Astrocyte of the cerebellum (primary cell): ENCODE results near the gene ALG12.

Experiments
- DNase-seq: peaks from one replicate; pipeline ENCODE4 v3.0.0-alpha.2; 2011; ENCODE audit warnings: low read depth
- H3K4me3 ChIP-seq: 2 replicates; pipeline ENCODE4 v1.5.1; 2011; ENCODE audit warnings: mild to moderate bottlenecking, low read depth, low read length, moderate library complexity
- in situ Hi-C: cut with HindIII; loops from 2 replicates; pipeline ENCODE4 v1.10.0; 2017; ENCODE audit warnings: low sequenced_read_pairs
- TF ChIP-seq, protein P1 (sequence below): IDR thresholded peaks from 2 replicates; pipeline ENCODE4 v1.5.1; 2012; ENCODE audit warnings: low read length, low read depth, moderate library complexity, mild to moderate bottlenecking; ENCODE audit errors: missing control alignments

Gene ALG12

DNA sequence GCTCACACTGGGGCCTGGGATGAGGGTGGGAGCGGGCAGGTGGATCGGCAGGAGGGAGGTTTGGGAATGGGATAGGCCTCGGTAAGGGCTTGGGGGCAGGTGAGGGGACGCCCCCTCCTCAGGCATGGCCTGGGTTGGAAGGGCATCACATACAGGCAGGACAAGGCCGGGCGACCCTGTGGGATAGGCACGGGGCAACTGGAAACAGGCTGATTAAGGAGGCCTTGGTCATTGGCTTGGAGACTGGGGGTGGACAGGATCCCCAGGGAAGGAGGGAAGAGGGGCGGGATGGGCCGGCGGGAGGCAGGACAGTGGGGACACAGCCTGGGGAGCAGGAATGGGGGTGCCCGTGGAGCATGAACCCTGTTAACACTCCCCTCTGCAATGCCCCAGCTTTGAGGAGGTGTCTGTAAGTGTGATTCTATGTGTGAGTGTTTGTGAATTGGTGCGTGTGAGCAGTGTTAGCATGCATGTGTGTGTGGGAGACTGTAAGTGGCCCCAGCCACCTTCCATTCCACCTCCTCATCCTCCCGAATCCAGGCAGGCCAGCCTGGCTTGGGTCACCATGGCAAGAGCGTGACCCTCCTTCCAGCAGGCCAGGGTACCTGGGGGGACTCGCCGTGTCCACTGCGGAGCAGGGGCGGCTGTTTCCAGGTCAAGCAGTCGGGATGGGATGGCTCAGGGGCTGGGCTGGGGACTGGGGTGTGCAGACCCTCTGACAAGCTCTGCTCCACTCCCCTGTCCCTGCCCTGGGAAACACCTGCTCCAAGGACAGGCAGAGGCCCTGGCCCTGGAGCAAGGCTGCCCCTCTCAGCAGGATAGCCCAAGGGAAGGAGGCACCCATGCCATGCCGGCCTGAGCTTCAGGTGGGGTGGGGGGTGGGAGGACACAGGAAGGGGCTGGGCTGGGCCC lies 38.9 kb upstream of the ALG12 start:
- TF ChIP-seq, protein P1, sequence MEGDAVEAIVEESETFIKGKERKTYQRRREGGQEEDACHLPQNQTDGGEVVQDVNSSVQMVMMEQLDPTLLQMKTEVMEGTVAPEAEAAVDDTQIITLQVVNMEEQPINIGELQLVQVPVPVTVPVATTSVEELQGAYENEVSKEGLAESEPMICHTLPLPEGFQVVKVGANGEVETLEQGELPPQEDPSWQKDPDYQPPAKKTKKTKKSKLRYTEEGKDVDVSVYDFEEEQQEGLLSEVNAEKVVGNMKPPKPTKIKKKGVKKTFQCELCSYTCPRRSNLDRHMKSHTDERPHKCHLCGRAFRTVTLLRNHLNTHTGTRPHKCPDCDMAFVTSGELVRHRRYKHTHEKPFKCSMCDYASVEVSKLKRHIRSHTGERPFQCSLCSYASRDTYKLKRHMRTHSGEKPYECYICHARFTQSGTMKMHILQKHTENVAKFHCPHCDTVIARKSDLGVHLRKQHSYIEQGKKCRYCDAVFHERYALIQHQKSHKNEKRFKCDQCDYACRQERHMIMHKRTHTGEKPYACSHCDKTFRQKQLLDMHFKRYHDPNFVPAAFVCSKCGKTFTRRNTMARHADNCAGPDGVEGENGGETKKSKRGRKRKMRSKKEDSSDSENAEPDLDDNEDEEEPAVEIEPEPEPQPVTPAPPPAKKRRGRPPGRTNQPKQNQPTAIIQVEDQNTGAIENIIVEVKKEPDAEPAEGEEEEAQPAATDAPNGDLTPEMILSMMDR = no peak
- no peak overlapping the region for H3K4me3 ChIP-seq
- in situ Hi-C loops = no loop called here
- DNase-seq = no peak

DNA sequence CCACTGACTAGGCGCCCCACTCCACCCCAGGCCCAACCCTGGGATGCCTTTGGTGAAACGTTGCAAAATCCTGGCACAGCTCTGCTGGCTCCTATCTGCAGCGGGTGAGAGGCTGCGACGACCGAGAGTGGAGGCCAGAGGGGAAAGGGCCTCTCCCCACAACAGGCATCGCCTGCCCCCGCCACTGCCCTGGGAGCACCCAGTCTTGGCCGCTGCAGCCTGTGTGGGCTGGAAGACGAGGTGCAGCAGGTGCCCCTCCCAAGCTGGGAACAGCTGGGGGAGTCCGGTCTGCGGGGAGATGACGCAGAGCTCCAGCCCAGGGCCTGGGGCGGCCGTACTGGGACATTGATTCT lies 38.2 kb upstream of the ALG12 start:
- DNase-seq = no peak
- no peak overlapping the region for H3K4me3 ChIP-seq
- TF ChIP-seq, protein P1 = no peak
- in situ Hi-C loops = no loop called here

GRCh38 chr22:49955581-49956417 lies 37.6 kb upstream of the ALG12 start:
- TF ChIP-seq, protein P1 = no peak
- in situ Hi-C loops = no loop called here
- no peak overlapping the region for H3K4me3 ChIP-seq
- DNase-seq = no peak

DNA sequence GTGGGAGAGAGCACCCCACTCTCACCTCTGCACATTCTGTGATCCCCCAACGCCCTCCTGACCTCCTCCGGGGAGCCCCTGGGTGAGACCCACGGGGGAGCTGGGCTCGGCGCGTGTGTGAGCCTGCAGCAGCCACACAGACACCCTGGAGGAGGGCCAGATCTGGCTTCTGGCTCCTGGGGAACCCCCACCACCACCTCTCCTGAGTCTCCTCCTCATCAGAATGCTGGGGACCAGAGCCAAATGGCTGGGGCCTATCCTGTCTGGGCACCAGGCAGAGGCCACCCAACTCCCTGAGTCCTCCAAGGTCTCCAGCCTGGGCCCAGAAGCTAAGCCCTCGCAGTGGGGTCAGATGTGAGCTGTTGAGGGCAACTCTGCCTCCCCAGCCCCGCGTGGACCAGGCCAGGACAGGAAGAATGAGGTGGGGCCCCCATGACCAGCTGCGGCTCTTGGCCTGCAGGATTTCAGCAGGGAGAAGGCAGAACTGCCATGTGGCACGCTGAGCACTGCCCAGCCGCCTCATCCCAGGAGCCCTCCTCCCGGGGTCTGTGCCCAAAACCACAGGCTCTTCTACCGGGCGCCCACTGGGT lies 36.8 kb upstream of the ALG12 start:
- no peak for DNase-seq
- TF ChIP-seq, protein P1 = no peak
- no peak overlapping the region for H3K4me3 ChIP-seq
- in situ Hi-C loops = no loop called here

DNA sequence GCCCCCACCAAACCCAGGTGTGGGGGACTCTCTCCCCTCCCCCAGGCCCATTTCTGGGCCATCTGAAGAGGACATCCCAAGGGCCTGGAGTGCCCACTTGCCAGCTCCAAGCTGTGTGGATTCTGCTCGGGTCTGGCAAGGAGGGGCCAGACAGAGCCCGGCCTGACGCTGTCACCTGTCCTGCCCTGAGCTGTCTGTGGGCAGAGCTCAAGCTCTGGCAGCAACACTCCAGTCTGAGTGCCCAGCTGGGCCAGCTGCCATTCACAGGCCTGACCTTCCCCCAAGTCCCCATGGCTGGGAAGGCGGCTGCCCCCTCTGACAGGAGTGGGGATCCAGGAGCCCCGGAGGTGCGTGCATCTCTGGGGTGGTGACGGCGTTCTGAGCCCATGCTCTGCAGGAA lies 36.1 kb upstream of the ALG12 start:
- H3K4me3 ChIP-seq = no peak overlapping the region
- in situ Hi-C loops = no loop called here
- TF ChIP-seq, protein P1 = no peak
- DNase-seq = no peak

- DNase-seq = no peak
- TF ChIP-seq, protein P1 = no peak
- H3K4me3 ChIP-seq = no peak overlapping the region
- in situ Hi-C loops = no loop called here
Observed at GRCh38 chr22:49953680-49954344, 35.6 kb upstream of the ALG12 start.
